Midbrain (tissue), 1 donor: ENCODE results near the gene ITM2B.

Source experiments
- DNase-seq: peaks from one replicate; lab custom pipeline; 2025; lab: John Stamatoyannopoulos, UW

ITM2B gene

DNA sequence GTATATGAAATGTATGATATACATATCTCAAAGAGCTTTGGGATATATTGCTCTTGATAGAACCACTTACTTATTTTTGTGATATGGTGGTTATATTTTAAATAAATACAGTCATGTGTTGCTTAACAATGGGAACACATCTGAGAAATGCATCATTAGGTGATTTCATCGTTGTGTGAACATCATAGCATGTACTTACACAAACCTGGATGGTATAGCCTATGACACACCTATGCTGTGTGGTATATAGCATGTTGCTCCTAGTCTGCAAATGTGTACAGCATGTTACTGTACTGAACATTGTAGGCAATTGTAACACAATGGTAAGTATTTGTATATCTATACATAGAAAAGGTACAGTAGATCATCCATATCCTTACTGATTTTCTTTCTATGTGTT lies 78.2 kb downstream of the ITM2B start:
- no peak for DNase-seq

DNA sequence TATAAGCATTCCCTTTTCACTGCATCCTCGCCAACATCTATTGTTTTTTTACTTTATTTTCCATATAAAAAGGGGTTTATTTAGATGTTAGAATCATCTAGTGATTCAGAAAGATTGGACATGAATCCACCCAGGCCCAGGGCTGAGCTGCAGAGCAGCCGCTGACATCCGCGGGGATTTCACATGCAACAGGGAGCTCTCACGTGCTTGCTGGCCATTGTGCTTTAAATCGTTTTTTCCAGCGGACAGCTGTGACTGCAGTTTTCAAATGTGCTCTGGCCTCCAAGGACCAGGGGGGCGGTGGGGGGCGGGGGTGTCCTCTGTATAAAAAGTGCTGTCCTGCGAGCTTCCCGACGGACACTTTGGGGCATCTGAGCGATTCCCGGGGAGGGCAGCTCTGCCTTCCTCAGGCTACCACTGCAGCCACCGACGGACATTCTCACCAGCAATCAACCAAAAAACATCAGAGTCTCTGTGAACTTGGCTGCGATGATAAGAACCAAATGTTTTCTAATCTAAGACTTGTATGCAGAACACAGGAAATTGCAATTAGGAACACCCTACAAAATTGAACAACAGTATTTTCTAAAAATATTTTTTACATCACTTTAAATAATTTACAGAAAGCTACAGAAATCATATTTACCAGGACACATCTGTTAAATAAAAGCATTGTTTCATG lies 83.1 kb downstream of the ITM2B start:
- no peak for DNase-seq

DNA sequence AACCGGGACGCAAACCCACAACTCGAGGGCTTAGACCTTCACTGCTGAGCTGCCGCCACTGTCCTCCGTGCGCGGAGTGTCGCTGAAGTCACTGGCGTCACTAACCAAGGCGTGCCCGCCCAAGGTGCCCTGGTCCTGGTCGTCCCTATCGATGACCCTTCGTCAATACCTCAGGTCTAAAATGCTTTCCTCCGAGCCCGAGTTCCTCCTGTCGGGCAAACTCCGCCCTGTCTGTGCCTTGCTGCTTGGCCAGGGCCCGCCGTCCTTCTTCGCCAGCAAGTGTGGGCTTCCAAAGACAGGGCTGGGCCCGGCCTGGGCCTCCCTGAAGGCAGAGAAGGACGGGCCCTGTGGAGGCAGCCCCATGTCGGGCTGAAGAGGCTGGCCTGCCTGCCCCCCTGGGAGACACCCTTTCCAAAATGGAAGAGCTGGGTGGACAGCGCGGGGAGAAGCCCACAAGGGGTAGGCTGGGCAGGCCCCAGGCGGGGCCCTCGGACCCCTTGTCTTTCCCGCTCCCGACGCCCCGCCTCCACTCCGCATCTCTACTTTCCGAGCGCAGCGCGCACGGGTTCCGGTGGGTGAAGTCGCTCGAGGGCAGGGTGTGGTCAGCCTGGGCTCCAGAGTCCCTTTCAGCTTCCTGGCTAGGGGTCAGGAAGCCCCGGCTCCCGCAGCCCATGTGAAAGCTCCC lies 84.0 kb downstream of the ITM2B start:
- no peak for DNase-seq

DNA sequence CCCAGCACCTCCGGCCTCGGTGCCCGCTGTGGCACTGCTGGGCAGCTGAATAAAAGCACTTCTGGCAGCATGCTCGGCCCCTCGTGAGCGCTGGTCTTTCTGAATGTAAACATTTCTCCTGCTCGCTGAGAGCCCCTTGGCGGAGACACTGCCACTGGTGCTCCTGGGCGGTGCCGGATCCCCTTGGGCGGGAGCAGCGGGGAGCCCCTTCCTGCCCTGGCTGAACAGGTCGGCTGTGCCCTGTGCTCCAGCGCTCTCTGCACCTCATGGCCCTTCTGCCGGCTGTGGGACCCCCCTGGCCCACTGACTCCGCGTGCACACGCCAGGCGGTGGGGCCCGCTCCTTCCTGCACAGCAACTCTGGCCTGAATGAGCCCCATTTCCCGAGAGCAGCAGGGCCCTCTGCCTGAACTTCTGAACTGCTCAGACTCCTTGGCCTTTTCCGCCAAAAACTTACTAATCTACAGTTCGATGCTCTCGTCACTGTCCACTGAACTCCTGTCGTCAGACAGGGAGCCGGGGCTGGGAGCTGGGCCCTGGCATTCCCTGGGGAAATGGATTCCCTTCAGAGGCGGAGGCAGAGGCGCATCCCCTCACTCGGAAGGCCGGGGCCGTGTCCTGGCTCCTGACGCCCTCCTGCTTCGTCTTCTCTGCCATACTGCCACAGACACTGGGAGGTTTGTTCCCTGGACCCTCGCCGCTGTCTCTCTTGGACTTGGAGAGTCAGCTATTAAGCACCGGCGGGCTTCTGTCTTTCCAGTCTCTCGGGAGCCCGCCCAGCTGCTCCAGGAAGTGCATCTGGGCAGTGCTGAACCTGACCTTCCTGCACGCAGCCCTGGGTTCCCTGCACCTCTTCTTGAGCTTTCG lies 84.7 kb downstream of the ITM2B start:
- DNase-seq: no peak

DNA sequence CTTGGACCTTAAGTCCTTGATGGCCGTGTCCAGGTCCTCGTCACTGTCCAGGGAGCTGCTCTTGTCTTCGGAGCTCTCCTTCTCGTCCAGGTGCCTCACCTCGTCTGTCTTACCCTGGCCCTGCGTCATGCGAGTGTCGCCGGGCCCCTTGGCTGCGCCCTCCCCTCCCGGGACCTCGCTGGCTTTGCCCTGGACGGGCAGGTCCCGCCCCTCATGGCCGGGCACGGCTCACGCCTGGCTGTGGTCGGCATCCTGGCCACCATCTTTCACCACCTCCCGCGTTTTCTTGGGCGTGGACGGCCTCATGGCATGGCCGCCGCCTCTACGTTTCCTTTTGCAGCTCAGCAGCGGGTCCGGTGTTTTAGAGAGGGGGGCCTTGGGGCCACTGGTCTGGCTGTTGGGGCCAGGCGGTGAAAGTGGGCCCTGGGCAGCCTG lies 85.4 kb downstream of the ITM2B start:
- no peak for DNase-seq

DNA sequence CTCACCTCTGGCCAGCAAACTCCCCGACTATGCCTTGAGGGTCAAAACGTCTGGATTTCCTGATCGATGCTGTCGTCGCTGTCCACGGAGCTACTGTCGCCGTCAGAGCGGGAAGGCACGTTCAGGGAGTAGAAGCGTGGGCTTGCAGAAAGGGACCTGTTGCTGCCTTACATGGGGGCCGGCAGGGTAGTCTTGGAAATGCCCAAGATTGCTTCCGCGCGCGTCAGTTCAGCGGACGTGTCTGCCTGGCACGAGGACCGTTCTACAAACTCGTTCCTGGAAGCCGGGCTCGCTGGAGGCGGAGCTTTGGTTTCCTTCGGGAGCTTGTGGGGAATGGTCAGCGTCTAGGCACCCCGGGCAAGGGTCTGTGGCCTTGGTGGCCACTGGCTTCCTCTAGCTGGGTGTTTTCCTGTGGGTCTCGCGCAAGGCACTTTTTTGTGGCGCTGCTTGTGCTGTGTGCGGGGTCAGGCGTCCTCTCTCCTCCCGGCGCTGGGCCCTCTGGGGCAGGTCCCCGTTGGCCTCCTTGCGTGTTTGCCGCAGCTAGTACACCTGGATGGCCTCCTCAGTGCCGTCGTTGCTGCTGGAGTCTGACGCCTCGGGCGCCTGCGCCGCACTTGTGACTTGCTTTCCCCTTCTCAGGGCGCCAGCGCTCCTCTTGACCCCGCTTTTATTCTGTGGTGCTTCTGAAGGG lies 86.0 kb downstream of the ITM2B start:
- no peak for DNase-seq
